G401 (cell line): ENCODE measurements around the gene SAFB2. TPM values are rescaled to one million over a fixed set of nuclear protein-coding genes. Genes with fewer than 3 reads are reported as not detected.

Source experiments
- DNase-seq: peaks from one replicate; pipeline ENCODE4 v3.0.0-alpha.2; 2015; ENCODE audit warnings: low spot score
- in situ Hi-C: cut with HindIII; loops from 2 replicates; pipeline ENCODE4 v1.10.0; 2016; ENCODE audit warnings: low sequenced_read_pairs, mixed read lengths
- total RNA-seq: library from RNA; depleted of rRNA; stranded (reverse); fragments of >200 nt; shearing (Covaris generic); gene quantifications from 2 replicates; pipeline ENCODE4 v1.2.3, GENCODE V29; 2014; rRNA removed

SAFB2 gene
- total RNA-seq, 1 experiment from 2014 or later = 6.0 TPM

DNA sequence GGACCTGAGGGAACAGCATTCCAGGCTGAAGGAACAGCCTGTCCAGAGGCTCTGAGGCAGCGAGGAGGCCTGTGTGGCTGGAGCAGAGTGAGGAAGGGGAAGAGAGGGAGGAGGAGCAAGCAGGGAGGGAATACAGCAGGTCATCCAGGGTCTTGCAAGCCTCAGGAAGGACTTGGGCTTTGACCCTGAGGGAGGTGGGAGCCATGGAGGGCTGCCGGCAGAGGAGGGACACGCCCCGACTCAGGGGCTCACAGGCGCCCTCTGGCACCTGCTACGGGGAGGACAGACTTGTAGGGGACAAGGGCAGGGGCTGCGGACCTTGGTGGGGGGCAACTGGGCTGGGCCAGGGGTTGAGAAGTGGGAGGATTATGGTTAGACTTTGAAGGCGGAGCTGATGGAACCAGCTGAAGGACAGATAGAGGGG lies 59.6 kb downstream of the SAFB2 start:
- in situ Hi-C loops = no loop called here
- no peak for DNase-seq

DNA sequence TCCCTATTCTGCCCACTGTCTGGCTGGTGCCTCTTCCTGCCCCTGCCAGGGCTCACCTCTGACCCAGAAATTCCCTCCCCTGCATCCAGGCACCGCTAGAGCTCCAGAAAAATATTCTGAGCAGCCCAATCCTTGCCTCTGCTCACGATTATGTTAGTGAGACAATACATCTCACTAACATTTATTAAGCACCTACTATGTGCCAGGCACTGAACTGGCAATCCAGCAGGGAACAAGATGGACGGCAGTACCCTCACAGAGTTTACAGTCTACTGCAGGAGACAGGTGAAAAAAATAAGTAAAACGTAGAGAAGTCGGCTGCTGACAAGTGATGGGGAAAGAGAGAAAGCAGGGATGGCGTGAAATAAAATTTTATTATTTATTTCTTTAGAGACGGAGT lies 60.3 kb downstream of the SAFB2 start:
- DNase-seq = no peak
- in situ Hi-C loops = no loop called here

DNA sequence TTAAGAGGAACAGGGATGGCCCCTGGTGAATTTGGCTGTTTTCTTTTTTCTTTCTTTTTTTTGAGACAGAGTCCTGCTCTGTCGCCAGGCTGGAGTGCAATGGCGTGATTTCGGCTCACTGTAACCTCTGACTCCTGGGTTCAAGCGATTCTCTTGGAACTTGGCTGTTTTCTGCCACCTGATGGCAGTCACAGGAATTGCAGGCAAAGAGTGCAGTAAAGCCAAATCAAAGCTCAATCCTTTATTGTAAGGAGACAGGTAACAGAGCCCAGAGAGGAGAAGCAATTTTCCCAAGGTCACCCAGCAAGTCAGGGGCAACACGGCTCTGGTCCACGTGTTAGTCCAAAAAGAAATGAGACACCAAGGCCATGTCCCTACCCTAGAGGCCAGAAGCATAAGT lies 61.0 kb downstream of the SAFB2 start:
- no peak for DNase-seq
- in situ Hi-C loops = no loop called here

DNA sequence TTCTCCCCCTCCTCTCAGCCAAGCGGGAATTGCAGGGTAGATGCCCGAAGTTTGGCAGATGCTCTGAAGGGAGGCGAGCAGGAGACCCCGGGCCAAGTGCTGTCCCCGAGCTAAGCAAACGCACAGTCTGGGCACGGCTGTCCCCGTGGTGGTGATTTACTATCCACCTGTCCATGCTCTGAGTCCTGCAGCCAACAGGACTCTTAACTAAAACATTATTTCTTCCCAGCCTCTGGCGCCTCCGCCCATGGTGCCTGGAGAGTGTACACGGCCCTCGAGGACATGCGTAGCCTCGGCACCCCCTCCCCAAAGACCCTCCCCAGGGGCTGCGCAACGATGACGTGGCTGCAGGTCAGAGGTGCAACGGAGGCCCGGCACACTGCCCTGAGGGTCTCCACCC lies 62.4 kb downstream of the SAFB2 start:
- in situ Hi-C loops = no loop called here
- no peak for DNase-seq

DNA sequence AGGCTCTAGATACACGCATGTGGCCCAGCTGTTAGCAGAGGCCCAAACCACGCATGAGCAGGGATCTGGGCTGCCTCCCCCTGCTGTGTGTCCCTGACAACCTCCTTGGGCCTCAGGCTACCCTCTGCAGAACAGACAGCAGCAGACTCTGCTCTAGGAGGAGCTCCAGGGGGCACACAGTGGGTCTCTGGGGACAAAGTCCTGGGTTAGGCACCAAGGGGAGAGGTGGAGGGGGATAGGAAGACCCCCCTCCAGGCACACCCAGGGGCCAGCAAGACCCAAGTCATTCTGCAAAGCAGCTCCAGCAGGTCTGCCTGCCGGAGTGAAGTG lies 62.8 kb downstream of the SAFB2 start:
- no peak for DNase-seq
- in situ Hi-C loops = no loop called here

DNA sequence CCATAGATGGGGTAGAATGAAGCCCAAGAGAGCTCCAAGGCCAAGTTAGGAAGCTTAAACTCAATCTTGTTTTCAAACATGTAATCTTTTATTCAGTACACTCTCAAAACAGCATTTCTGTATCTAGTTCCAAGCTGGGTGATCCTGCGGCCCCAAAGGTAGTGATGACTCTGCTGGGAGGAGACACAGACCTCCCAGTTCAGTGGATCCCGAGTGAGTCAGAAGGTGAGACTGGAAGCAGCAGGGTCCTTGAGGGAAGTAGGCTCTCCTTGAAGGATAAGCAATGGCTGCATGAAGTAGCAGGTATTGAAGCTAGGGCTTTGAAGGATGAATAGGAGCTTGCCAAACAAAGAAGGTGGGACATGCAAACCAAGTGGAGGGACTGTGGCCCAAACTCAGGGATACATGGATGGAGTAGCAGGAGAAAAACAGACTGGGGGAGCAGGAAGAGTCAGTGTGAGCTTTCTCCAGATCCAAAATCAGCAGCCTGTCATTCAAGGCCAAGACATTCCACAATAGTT lies 64.4 kb downstream of the SAFB2 start:
- in situ Hi-C loops = no loop called here
- DNase-seq = no peak

DNA sequence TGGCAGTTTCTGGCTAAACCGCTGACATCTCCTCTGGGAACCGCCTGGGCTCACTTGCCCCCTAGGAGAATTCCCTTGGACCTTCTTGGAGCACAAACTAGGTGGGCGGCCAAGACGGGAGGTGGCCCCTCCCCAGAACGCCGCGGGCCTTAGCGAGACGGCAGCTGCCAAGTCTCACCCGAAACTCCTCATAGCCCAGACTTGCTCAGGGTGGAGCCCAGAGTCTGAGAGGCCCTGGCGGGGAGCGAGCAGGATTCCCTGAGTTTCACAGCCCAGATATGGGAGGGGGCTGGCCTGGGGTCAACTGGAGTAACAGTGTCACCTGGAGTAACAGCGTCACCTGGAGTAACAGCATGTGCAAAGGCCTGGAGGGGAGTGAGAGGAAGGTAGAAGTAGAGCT lies 64.9 kb downstream of the SAFB2 start:
- in situ Hi-C loops = no loop called here
- DNase-seq = no peak

DNA sequence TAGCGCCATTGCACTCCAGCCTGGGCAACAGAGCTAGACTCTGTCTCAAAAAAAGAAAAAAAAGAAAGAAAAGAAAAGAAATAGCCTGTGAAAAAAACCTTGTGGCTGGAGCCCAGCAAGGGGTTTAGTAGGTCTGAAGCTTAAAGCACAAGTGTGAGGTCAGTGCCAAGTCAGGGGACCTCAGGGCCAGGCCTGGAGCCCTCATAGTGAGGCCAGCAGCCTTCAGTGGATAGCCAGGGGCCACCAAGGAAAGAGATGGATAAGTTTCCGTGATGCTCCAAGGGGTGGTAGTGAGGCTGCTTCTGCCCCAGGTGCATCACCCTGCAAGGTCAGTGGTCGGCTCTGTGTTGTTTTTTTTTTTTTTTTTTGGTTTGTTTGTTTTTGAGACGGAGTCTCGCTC lies 67.7 kb downstream of the SAFB2 start:
- in situ Hi-C loops = no loop called here
- no peak for DNase-seq

DNA sequence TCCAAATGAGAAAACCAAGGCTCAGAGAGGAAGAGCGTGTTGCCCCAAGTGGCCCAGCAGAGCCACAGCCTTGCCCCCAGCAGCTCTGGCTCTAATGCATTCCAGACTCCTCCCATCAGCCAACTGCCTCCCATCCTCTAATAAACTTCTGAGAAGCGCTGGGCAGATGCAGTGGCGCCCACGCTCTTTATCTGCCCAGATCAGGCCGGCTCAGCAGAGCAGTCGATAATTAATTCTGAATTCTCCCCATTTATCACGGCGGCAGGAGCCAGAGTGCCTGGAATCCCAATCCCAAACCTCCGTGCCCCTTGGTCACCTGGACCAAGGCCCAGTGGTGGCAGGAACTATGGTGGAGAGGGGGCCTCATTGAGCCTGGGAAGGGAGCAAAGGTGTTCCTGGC lies 68.7 kb downstream of the SAFB2 start:
- DNase-seq = no peak
- in situ Hi-C loops = no loop called here

DNA sequence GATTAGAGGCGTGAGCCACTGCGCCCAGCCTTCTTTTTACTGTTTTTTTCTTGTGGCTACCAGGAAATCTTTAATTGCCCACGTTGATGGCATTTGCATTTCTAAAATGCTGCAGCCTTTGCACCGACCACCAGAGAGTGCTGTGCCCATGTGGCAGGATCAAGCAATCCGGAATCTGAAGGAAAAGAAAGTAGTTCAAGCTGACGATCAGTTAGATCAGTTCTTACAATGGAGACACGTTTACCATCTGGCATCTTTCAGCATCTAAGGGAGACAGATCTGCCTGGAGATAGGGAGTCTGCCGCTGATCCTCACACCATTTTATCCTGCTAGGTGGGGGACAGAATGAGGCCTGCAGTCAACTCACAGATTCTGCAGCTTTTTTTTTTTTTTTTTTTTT lies 74.7 kb downstream of the SAFB2 start:
- in situ Hi-C loops = no loop called here
- DNase-seq = peak; percentile 22

DNA sequence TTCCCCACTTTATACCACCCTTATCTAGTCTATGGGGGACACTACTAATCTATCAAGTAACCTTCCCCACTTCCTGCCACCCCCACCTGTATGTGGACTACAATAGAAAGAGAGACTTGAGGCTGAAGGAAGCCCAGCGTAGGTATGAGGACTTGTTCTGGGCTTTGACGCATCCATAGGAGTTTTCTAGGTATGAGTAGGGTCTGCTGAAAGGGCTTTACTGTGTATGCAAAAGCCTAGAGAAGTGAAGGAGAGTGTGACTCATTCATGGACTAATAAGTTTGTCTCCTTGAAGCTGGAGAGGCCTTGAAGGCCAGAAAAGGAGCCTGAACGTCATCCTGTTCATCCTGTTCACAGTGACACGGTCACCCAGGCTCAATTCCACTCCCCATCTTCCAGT lies 76.6 kb downstream of the SAFB2 start:
- in situ Hi-C loops = no loop called here
- DNase-seq = no peak

DNA sequence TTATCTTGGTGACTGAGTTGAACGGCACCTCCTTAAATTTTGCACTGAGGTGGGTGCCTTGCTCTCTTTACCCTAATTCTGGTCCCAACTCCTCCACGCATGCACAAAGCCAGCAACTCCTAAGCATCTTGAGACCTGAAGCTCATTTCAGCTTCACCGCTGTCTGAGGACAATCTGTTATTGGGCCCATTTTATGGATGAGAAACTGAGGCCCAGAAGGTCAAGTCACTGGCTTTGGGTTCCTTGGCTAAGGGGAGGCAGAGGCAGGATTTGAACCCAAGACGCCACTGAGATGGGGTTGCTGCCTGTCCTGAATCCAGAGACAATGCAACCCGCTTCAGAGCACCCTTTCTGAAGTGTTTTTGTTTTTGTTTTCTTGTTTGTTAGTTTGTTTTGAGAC lies 77.5 kb downstream of the SAFB2 start:
- DNase-seq = no peak
- in situ Hi-C loops = no loop called here

DNA sequence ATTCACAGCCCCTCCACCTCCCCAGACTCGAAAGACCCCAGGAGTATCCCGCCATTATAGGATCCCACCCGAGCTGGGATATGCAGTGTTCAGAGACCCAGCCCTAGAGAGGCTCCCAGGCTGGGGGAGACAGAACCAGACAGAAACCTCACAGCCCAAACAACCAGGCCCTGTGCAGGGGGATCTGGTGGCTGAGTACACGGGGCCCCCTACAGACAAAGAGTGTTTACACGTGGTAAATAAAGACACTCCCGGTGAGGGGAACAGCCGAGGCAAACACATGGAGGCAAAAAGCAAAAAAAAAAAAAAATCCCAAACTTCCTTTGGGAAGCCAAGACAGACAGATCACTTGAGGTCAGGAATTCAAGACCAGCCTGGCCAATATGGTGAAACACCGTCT lies 79.9 kb downstream of the SAFB2 start:
- in situ Hi-C loops = no loop called here
- DNase-seq = no peak

DNA sequence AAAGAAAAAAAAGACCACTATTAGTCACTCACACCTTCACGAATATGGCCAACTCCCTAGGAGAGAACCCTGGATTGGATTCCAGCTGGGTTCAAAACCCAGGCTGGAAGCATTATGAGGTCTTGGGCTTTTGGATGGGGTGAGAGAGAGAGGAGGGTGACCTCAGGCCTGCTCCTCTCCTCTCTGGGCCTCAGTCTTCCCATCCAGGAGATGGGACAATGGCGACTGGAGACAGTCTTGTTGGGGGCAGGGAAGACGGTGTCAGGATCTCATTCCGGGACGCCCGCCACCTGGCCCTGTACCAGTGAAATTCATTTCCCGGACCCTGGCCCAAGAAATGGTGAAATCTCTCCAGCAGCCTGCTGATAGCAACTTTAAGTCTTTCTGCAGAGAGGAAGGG lies 81.1 kb downstream of the SAFB2 start:
- in situ Hi-C loops = no loop called here
- DNase-seq = no peak

DNA sequence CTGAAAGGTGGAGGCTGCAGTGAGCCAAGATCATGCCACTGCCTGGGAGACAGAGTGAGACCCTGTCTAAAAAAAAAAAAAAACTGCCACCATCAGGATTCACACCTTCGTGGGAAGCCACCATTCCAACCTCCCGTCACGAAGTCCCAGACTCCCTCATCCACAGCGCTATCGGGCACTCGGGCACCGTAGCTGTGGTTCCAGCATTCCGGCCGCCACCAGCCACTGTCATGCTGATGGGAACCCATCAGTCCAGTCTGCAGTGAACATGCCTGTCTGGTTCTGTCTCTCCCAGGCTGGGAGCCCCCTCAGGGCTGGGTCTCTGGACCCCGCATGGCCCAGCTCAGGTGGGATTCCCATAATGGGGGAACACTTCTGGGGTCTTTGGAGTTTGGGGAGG lies 82.4 kb downstream of the SAFB2 start:
- in situ Hi-C loops = no loop called here
- DNase-seq = no peak

DNA sequence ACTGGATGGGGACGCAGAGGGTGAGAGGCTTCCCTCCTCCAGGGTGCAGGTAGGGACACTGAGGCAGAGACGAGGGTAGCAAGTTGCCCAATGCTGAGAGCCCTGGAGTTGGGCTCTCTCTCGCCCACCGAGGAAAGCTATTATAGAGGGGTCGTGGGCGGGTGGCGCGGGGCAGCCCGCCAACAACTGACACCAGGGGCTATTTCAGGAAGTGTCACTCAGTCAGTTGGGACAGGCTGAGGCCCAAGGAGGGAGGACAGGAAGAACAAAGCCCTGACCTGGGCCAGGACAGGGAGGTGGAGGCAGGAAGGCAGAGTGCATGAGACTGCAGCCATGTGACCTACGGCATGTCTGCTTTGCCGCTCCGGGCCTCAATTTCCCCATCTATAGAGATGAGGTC lies 84.7 kb downstream of the SAFB2 start:
- in situ Hi-C loops = no loop called here
- DNase-seq = no peak

Other genes starting within 250 kb of the SAFB2 start
- gene ZNRF4, start 167.4 kb downstream of the SAFB2 start, total RNA-seq = not detected in 2 replicates
- gene TINCR, start 54.8 kb downstream of the SAFB2 start, total RNA-seq = not detected in 2 replicates
- gene SAFB, start 307 bp upstream of the SAFB2 start, total RNA-seq = 43.8 and 65.7 TPM in 2 replicates
- gene MICOS13, start 57.7 kb upstream of the SAFB2 start, total RNA-seq = 36.5 and 74.5 TPM in 2 replicates
- 15.1 and 18.8 TPM in 2 replicates for gene HSD11B1L, start 58.3 kb upstream of the SAFB2 start, total RNA-seq
- gene RPL36, start 67.5 kb upstream of the SAFB2 start, total RNA-seq = 758 and 1,281 TPM in 2 replicates
- 240 and 246 TPM in 2 replicates for gene LONP1, start 97.4 kb upstream of the SAFB2 start, total RNA-seq
- not detected in 2 replicates for gene CATSPERD, start 97.9 kb upstream of the SAFB2 start, total RNA-seq
- gene PRR22, start 162.0 kb upstream of the SAFB2 start, total RNA-seq = 0.43 and 2.6 TPM in 2 replicates
- 100 and 105 TPM in 2 replicates for gene DUS3L, start 168.4 kb upstream of the SAFB2 start, total RNA-seq
- 8.3 and 14.0 TPM in 2 replicates for gene NRTN, start 182.3 kb upstream of the SAFB2 start, total RNA-seq
- gene FUT6, start 216.9 kb upstream of the SAFB2 start, total RNA-seq = not detected in 2 replicates
- gene FUT3, start 228.7 kb upstream of the SAFB2 start, total RNA-seq = not detected in 2 replicates
- not detected in 2 replicates for gene FUT5, start 247.8 kb upstream of the SAFB2 start, total RNA-seq